ENCODE data around the gene PCBP1.
A peak's percentile ranks its signal among the peaks of the same experiment; 100 is the strongest.

DNA sequence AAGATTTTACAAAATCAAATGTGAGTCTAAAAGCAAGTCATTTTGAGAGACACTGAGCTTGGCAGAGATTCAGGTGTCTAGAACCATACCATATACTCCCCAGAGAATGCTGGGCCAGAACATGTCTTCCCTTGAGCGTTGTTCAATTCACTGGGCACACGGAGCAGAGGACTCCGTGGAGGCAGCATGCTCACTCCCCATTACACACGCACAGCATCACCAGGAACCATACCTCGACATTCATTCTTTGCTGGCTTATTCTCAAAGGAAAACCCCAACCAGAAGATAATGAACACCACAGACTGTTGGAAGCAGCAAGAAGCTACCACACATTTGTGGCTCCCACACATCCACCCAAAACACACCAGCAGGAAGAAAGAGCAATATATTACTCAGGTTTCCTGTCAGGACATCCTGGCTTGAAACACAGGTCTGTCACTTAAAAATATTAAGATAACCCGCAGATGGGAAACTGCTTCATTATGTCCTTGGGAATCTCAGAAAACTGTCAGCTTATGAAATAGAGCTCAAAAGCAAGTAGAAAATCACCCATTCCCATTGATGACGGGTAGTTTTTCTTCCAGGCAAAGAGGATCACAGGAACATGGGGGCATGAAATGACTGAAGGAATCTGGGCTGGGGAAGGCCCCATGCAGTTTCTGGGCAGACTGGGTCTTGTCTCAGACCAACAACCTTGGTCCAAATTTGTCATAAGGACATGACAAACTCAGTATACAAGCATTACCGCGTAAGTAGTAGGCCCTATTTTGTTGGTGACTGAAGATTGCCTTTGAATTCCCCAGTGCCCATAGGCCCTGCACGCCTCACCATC is 46.4 kb downstream of the PCBP1 start:
- TF ChIP-seq, protein P1, sequence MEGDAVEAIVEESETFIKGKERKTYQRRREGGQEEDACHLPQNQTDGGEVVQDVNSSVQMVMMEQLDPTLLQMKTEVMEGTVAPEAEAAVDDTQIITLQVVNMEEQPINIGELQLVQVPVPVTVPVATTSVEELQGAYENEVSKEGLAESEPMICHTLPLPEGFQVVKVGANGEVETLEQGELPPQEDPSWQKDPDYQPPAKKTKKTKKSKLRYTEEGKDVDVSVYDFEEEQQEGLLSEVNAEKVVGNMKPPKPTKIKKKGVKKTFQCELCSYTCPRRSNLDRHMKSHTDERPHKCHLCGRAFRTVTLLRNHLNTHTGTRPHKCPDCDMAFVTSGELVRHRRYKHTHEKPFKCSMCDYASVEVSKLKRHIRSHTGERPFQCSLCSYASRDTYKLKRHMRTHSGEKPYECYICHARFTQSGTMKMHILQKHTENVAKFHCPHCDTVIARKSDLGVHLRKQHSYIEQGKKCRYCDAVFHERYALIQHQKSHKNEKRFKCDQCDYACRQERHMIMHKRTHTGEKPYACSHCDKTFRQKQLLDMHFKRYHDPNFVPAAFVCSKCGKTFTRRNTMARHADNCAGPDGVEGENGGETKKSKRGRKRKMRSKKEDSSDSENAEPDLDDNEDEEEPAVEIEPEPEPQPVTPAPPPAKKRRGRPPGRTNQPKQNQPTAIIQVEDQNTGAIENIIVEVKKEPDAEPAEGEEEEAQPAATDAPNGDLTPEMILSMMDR (IDR thresholded peaks at IDR 0.05; ENCODE audit: low read depth, low read length), result no peak
- TF ChIP-seq, protein P2, sequence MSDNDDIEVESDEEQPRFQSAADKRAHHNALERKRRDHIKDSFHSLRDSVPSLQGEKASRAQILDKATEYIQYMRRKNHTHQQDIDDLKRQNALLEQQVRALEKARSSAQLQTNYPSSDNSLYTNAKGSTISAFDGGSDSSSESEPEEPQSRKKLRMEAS (IDR thresholded peaks at IDR 0.05; ENCODE audit: low read depth, low read length), result peak; percentile 23; the same call in 1 of the 2 replicates
- no peak for TF ChIP-seq POLR2A (IDR thresholded peaks at IDR 0.05; ENCODE audit: extremely low read depth, insufficient read length)

All from NB4 (cell line).